Measurements from ENCODE around the gene SPHK1.

- TF ChIP-seq CTCF (IDR thresholded peaks at IDR 0.05) (no peak), POLR2A (IDR thresholded peaks at IDR 0.05) (no peak), POLR2AphosphoS5 (IDR thresholded peaks at IDR 0.05) (no peak), EP300 (IDR thresholded peaks at IDR 0.05) (no peak)
Observed at GRCh38 chr17:76367642-76368041, 16.8 kb upstream of the SPHK1 start.
